ENCODE results near the gene EXOSC10. TPM values are rescaled to one million over a fixed set of nuclear protein-coding genes. Genes with fewer than 3 reads are reported as not detected.
"Not testable (repeated sequence)": the region's sequence is repeated elsewhere in the genome, so short reads cannot be mapped to it uniquely, and the experiment has no call there.

The EXOSC10 gene
- total RNA-seq, 1 donor from 2014 or later = 93.5 TPM

DNA sequence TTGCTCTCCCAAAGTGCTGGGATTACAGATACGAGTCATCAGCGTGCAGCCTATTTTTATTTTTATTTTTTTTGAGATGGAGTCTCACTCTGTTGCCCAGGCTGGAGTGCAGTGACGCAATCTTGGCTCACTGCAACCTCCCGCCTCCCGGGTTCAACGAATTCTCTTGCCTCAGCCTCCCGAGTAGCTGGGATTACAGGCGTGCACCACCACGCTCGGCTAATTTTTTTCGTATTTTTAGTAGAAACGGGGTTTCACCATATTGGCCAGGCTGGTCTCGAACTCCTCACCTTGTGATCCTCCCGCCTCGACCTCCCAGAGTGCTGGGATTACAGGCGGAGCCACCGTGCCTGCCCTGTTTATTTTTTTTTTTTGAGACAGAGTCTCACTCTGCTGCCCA, 1.1 kb upstream of the EXOSC10 start:
- Mint-ChIP-seq H3K36me3 (ENCODE audit: low read depth) (peaks cover 11% of the 10 kb centered on the region), H3K4me1 (ENCODE audit: low read depth) (peaks cover 13% of the 10 kb centered on the region)
- H3K27me3 Mint-ChIP-seq (ENCODE audit: insufficient read depth); intact Hi-C loops (cut with micrococcal nuclease); DNase-seq (ENCODE audit: low spot score); H3K4me3 Mint-ChIP-seq; H3K9me3 Mint-ChIP-seq; H3K27ac Mint-ChIP-seq: not testable (repeated sequence)

DNA sequence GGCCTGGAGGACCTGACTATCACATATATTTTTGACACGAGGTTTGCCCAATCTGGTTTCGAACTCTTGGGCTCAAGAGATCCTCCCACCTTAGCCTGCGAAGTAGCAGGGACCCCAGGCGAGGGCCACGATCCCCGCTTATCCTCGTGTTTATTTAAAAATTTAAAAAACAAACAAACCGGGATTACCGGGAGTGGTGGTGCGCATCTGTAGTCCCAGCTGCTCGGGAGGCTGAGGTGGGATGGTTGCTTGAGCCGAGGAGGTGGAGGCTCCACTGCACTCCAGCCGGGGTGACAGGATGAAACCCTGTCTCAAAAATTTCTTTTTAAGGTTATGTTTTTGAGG, 452 bp upstream of the EXOSC10 start:
- Mint-ChIP-seq H3K9me3 (no peaks in the 10 kb centered on the region), H3K36me3 (ENCODE audit: low read depth) (peaks cover 11% of the 10 kb centered on the region), H3K4me3 (peak overlapping the region; percentile 96), H3K27me3 (ENCODE audit: insufficient read depth) (no peaks in the 10 kb centered on the region), H3K27ac (peak overlapping the region; percentile 96), H3K4me1 (ENCODE audit: low read depth) (peaks cover 13% of the 10 kb centered on the region)
- no peak for DNase-seq (ENCODE audit: low spot score)
- intact Hi-C loops (cut with micrococcal nuclease) = no loop called here

DNA sequence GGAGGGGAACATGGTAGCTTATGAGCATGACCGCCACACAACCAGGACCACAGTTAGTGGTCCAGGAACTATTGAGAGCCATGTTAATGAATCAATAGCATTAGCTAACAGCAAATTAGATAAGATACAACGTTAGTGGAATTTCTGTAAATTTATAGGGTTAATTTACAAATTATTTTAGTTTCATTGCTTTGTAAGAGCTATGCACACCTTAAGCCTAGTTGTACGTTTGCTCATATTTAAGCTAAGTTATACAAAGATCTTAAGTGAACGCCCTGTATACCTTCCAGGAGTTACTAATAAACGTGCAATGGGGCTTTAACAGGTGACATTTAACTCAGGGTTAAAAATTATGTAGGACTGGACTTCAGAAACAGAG, 749 bp downstream of the EXOSC10 start:
- intact Hi-C loops (cut with micrococcal nuclease) = loop anchor here (1.0 kb wide), 5 partner anchors 39 to 543 kb away; partner anchors contain the start of genes MTOR, SRM and TARDBP
- Mint-ChIP-seq H3K27ac (peak overlapping the region; percentile 96), H3K9me3 (no peaks in the 10 kb centered on the region), H3K4me3 (peak overlapping the region; percentile 96), H3K27me3 (ENCODE audit: insufficient read depth) (no peaks in the 10 kb centered on the region), H3K4me1 (ENCODE audit: low read depth) (peaks cover 13% of the 10 kb centered on the region), H3K36me3 (ENCODE audit: low read depth) (peaks cover 11% of the 10 kb centered on the region)
- DNase-seq (ENCODE audit: low spot score) = no peak

DNA sequence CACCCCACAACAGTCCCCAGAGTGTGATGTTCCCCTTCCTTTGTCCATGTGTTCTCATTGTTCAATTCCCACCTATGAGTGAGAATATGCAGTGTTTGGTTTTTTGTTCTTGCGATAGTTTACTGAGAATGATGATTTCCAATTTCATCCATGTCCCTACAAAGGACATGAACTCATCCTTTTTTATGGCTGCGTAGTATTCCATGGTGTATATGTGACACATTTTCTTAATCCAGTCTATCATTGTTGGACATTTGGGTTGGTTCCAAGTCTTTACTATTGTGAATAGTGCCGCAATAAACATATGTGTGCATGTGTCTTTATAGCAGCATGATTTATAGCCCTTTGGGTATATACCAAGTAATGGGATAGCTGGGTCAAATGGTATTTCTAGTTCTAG, 15.9 kb downstream of the EXOSC10 start:
- H3K4me1 Mint-ChIP-seq (ENCODE audit: low read depth); intact Hi-C loops (cut with micrococcal nuclease); H3K27me3 Mint-ChIP-seq (ENCODE audit: insufficient read depth); H3K4me3 Mint-ChIP-seq; H3K9me3 Mint-ChIP-seq; DNase-seq (ENCODE audit: low spot score); H3K27ac Mint-ChIP-seq: not testable (repeated sequence)
- peaks cover 51% of the 10 kb centered on the region for H3K36me3 Mint-ChIP-seq (ENCODE audit: low read depth)

DNA sequence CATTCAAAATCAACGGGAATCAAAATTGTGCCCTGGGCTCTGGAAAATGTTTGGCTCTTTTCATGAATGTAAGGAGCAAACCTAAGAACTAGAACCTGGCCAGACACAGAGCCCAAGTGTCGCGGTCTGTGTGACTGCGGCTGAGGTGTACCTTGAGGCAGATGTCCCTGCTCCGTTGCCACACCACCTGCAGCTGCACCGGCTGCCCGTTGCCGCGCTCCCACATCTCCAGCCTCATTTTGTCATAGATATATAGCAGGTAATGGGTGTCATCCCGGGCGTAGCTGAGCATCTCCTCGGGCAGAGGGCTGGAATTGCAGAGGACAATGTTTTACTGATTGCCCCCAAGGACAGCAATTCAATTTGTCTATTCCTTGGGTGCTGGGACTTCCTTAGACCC, 18.7 kb downstream of the EXOSC10 start:
- H3K27ac Mint-ChIP-seq = no peak overlapping the region
- H3K36me3 Mint-ChIP-seq (ENCODE audit: low read depth) = peaks cover 44% of the 10 kb centered on the region
- no peaks in the 10 kb centered on the region for H3K27me3 Mint-ChIP-seq (ENCODE audit: insufficient read depth)
- H3K4me1 Mint-ChIP-seq (ENCODE audit: low read depth) = no peaks in the 10 kb centered on the region
- no peaks in the 10 kb centered on the region for H3K9me3 Mint-ChIP-seq
- intact Hi-C loops (cut with micrococcal nuclease) = no loop called here
- DNase-seq (ENCODE audit: low spot score) = no peak
- H3K4me3 Mint-ChIP-seq = no peak overlapping the region

DNA sequence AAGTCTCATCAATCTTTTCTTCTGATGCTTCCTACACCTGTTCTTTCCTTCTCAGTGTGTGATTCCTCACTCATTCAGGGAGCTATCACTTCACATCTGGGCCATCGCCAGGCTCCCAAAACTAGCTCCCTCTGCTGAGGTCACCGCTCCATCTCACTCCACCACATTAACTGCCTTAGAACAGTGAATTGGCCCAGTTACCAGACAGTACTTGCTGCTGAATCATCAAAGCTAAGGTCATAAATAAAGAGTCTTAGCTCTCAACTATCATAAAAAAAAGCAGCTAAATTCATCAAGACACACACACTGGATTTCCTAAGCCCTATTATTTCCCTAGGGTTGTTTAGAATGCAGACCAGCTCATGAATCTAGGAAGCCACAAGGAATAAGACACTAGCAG, 21.0 kb downstream of the EXOSC10 start:
- peaks cover 43% of the 10 kb centered on the region for H3K36me3 Mint-ChIP-seq (ENCODE audit: low read depth)
- no peak overlapping the region for H3K4me3 Mint-ChIP-seq
- no peak for DNase-seq (ENCODE audit: low spot score)
- no peaks in the 10 kb centered on the region for H3K27me3 Mint-ChIP-seq (ENCODE audit: insufficient read depth)
- H3K27ac Mint-ChIP-seq = no peak overlapping the region
- intact Hi-C loops (cut with micrococcal nuclease) = no loop called here
- no peaks in the 10 kb centered on the region for H3K4me1 Mint-ChIP-seq (ENCODE audit: low read depth)
- no peaks in the 10 kb centered on the region for H3K9me3 Mint-ChIP-seq

DNA sequence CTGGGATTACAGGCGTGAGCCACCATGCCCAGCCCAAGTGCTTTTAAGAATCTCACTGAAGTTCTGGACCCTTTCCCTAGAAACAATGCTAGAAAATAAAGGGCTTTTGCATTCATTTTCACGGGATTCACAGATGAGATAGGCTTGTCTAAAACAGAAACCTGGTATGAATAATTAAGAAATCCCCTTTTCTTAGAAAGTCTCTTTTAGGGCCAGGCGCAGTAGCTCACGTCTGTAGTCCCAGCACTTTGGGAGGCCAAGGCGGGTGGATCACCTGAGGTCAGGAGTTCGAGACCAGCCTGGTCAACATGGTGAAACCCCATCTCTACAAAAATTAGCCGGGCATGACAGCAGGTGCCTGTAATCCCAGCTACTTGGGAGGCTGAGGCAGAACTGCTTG, 26.3 kb downstream of the EXOSC10 start:
- not testable (repeated sequence) for H3K9me3 Mint-ChIP-seq; H3K4me3 Mint-ChIP-seq; H3K27me3 Mint-ChIP-seq (ENCODE audit: insufficient read depth); H3K27ac Mint-ChIP-seq; DNase-seq (ENCODE audit: low spot score); H3K4me1 Mint-ChIP-seq (ENCODE audit: low read depth)
- H3K36me3 Mint-ChIP-seq (ENCODE audit: low read depth) = peaks cover 49% of the 10 kb centered on the region
- intact Hi-C loops (cut with micrococcal nuclease) = loop anchor here (5.0 kb wide), 1 partner anchor 36 kb away; no protein-coding TSS in a partner anchor

DNA sequence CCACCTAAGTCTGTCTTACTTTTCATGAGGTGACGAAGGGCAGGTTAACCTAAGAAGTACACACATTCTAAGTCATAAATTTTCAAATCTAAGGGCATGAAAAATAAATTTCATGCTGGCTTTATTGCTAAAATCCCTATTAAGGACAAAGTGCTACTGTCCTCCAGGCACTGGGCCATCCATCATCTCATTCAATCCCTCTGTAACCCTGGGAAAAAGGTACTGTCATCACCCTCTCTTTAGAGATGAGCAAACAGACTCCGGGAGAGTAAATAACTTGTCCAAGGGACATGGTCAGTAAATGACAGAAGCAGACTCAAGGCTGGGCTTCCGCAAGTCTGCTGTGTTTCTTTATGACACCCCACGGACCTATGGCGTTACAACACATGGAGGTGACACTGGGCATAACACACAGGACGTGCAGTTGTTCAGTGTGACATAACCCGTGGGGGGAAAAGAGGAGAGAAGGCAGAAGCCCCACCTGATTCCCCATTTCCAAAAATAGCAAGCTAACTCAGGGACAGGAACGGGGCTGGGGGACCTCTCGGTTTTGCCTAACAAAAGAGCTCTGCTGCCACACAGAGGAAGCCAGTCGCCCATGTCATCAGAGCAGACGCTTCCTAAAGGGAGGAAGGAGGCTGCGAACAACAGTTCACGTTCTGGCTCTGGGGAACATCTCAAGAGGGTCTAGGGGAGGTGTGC, 27.3 kb downstream of the EXOSC10 start:
- H3K4me3 Mint-ChIP-seq = no peak overlapping the region
- H3K4me1 Mint-ChIP-seq (ENCODE audit: low read depth) = no peaks in the 10 kb centered on the region
- H3K36me3 Mint-ChIP-seq (ENCODE audit: low read depth) = peaks cover 52% of the 10 kb centered on the region
- H3K27me3 Mint-ChIP-seq (ENCODE audit: insufficient read depth) = no peaks in the 10 kb centered on the region
- DNase-seq (ENCODE audit: low spot score) = no peak
- intact Hi-C loops (cut with micrococcal nuclease) = loop anchor here (5.0 kb wide), 1 partner anchor 35 kb away; no protein-coding TSS in a partner anchor
- H3K27ac Mint-ChIP-seq = no peak overlapping the region
- H3K9me3 Mint-ChIP-seq = no peaks in the 10 kb centered on the region

DNA sequence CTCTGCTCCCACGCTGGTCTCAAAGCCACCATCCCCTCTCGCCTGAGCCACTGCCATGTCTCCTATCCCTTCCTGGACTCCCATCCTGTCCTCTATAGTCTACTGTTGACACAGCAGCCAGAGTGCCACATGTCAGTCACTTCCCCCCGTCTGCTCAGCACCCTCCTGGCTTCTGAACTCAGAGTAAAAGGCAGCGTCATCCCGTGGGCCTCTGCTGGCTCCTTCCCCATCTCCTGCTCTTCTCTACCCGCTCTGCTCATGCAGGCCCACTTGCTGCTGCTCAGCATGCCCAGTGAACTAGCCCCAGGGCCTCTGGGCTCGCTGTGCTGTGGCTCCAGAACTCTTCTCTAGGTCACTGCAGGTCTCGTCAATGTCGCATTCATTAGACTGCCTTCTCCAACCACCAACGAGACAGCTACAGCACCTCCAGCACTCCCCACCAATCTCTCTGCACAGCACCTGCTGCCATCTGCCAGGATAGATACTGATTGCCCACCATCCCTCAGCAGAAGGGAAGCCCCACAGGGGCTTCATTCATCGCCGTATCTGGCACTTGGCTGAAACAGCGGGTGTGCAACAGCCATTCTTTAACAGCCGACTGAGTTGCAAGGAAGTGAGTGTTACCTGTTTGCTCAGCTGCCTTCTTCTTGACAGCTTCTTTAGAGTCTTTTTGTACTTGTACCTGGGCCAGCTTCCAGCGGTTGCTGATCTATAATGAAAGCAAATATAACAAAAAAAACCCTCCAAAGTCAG, 28.0 kb downstream of the EXOSC10 start:
- intact Hi-C loops (cut with micrococcal nuclease) = loop anchor here (5.0 kb wide), 1 partner anchor 34 kb away; no protein-coding TSS in a partner anchor
- no peak for DNase-seq (ENCODE audit: low spot score)
- peaks cover 51% of the 10 kb centered on the region for H3K36me3 Mint-ChIP-seq (ENCODE audit: low read depth)

DNA sequence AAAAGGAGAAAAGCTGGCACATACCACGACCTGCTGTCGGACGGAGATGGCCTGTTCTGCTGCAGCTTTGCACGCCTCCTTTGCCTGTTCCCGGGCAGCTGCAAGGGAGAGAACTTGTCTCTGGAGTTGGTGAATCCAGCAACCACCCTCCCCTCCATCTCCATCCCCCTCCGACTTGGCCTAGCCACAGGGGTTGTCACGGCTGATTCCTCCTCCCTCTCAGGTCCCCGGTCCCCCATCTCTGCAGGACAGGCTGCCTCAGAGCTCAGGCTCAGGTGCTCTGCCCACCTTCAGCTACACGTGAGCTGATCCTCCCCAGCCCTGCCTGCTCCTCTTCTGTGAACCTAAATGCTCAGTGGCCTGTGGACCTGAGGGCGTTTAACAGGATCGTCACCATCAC, 28.8 kb downstream of the EXOSC10 start:
- Mint-ChIP-seq H3K9me3 (no peaks in the 10 kb centered on the region), H3K27ac (no peak overlapping the region), H3K27me3 (ENCODE audit: insufficient read depth) (no peaks in the 10 kb centered on the region), H3K4me1 (ENCODE audit: low read depth) (no peaks in the 10 kb centered on the region), H3K4me3 (no peak overlapping the region), H3K36me3 (ENCODE audit: low read depth) (peaks cover 50% of the 10 kb centered on the region)
- intact Hi-C loops (cut with micrococcal nuclease) = loop anchor here (5.0 kb wide), 1 partner anchor 34 kb away; no protein-coding TSS in a partner anchor
- DNase-seq (ENCODE audit: low spot score) = no peak

More for the DNA sequence above, 28.0 kb downstream of the EXOSC10 start:
- Mint-ChIP-seq H3K4me1 (ENCODE audit: low read depth) (no peaks in the 10 kb centered on the region), H3K27ac (peak overlapping the region; percentile 37), H3K9me3 (no peaks in the 10 kb centered on the region), H3K4me3 (no peak overlapping the region), H3K27me3 (ENCODE audit: insufficient read depth) (no peaks in the 10 kb centered on the region)

DNA sequence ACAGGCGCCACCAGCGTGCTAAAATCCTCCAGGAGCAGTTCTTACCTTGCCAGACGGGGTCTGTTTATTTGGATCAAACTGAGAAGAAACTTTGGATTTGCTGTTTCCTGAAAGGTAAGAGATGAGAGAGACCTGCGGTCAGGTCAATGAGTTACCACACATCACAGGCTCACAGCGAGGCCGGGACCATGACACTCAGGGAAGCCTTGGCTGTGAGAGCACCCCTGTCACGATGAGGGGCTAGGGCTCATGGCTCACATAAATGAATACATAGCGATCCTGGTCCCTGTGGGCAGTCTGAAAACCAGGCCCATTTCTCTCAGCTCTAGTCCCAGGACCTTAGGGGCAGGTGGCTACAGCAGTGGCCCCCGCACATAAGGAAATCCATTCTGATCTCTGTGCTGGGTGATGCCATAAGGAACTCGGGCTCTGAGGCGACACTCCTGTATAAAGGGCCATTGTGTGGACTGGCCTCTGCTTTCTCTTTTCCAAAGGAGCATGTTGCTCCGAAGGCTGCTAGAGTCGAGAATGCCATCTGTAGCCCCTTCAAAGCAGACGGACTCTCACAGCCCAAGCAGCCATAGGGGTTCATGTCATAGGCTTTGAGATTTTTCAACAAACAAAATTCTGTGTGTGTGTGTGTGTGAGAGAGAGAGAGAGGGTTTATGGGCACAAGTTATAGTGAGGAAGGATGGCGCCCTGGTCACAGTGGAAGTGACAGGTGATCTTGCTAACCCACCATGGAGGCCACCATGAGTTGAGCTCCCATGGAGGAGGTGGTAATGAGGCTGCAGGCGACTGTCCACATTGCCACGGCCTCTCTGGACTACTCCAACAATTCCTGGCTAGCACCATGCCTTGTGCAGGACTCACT, 30.8 kb downstream of the EXOSC10 start:
- intact Hi-C loops (cut with micrococcal nuclease) = loop anchor here (10.0 kb wide), 1 partner anchor 666 kb away; the partner anchor contains the start of gene AGTRAP
- no peak overlapping the region for H3K4me3 Mint-ChIP-seq
- H3K4me1 Mint-ChIP-seq (ENCODE audit: low read depth) = no peaks in the 10 kb centered on the region
- H3K36me3 Mint-ChIP-seq (ENCODE audit: low read depth) = peaks cover 53% of the 10 kb centered on the region
- H3K27me3 Mint-ChIP-seq (ENCODE audit: insufficient read depth) = no peaks in the 10 kb centered on the region
- no peak overlapping the region for H3K27ac Mint-ChIP-seq
- H3K9me3 Mint-ChIP-seq = no peaks in the 10 kb centered on the region
- no peak for DNase-seq (ENCODE audit: low spot score)

DNA sequence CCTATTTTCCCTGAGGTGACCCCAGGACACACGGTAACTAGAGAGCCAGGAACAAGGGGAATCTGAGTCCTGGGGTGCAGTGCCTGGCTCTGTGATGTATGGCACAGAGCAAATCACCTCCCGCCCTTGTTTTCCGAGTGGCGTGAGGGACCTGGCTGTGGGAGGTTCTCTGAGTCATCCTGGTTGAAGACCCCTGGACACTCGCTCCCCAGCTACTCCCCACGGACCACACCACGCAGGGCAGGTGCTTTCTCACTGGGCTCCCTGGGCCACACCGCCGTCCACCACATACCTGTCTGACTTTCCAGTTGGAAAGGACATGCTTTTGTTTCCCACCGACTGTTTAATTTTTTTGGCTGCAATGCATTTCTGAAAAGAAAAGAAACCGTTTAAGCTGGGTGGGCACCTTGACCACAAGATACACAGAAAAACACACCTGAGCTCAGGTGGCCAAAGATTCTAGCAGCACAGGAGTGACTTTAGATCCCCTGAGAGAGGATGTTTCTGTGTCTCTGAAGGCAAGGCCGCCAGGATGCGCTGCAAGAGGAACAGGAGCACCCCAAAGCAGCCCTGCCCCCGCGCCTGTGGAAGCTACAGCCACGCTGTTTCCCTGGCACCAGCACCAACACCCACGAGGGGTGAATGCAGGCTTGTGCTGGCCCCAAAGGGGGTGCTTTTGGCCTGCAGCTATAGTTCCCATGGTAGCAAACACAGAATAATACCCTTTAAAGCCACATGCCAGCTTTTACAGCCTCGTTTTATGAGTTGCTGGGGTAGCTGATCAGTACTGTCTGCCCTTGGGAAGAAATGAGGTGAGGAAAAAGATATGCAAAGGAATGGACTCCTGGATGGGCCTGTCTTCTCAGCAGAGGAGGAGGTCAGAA, 31.7 kb downstream of the EXOSC10 start:
- no peak for DNase-seq (ENCODE audit: low spot score)
- H3K36me3 Mint-ChIP-seq (ENCODE audit: low read depth) = peaks cover 57% of the 10 kb centered on the region
- intact Hi-C loops (cut with micrococcal nuclease) = loop anchor here (10.0 kb wide), 1 partner anchor 667 kb away; the partner anchor contains the start of gene AGTRAP
- no peaks in the 10 kb centered on the region for H3K9me3 Mint-ChIP-seq
- peaks cover 8% of the 10 kb centered on the region for H3K4me1 Mint-ChIP-seq (ENCODE audit: low read depth)
- no peak overlapping the region for H3K4me3 Mint-ChIP-seq
- H3K27me3 Mint-ChIP-seq (ENCODE audit: insufficient read depth) = no peaks in the 10 kb centered on the region
- H3K27ac Mint-ChIP-seq = no peak overlapping the region
